ENCODE results near the gene IFI44L.

DNA sequence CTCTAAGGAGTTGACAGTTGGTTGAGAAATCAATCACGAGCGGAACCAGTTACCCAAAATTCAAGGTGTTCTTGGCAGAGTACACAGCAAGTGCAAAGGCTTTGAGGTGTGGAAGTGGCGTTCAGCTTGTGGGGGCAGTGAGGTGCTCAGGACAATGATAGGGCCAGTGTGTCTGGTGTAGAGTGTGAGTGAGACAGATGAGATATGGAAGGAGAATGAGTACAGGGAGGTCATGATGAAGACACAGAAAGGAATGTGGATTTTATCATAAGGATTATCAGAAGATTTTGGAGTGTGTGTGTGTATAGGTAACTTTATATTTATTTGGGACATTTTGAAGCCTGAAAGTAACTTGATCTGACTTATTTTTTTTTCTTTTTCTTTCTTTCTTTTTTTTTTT lies 70.3 kb downstream of the IFI44L start:
- TF ChIP-seq, protein P1, sequence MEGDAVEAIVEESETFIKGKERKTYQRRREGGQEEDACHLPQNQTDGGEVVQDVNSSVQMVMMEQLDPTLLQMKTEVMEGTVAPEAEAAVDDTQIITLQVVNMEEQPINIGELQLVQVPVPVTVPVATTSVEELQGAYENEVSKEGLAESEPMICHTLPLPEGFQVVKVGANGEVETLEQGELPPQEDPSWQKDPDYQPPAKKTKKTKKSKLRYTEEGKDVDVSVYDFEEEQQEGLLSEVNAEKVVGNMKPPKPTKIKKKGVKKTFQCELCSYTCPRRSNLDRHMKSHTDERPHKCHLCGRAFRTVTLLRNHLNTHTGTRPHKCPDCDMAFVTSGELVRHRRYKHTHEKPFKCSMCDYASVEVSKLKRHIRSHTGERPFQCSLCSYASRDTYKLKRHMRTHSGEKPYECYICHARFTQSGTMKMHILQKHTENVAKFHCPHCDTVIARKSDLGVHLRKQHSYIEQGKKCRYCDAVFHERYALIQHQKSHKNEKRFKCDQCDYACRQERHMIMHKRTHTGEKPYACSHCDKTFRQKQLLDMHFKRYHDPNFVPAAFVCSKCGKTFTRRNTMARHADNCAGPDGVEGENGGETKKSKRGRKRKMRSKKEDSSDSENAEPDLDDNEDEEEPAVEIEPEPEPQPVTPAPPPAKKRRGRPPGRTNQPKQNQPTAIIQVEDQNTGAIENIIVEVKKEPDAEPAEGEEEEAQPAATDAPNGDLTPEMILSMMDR (IDR thresholded peaks at IDR 0.05): no peak
- TF ChIP-seq POLR2A (IDR thresholded peaks at IDR 0.05): no peak
